Astrocyte of the cerebellum (primary cell): ENCODE measurements around the gene GBA2.

Experiments used
- DNase-seq: peaks from one replicate; pipeline ENCODE4 v3.0.0-alpha.2; 2011; ENCODE audit warnings: low read depth
- H3K4me3 ChIP-seq: 2 replicates; pipeline ENCODE4 v1.5.1; 2011; ENCODE audit warnings: mild to moderate bottlenecking, low read depth, low read length, moderate library complexity
- CTCF ChIP-seq: IDR thresholded peaks from 2 replicates; pipeline ENCODE4 v1.5.1; 2012; ENCODE audit warnings: low read length, low read depth, moderate library complexity, mild to moderate bottlenecking; ENCODE audit errors: missing control alignments
- in situ Hi-C: cut with HindIII; loops from 2 replicates; pipeline ENCODE4 v1.10.0; 2017; ENCODE audit warnings: low sequenced_read_pairs

Gene GBA2

GRCh38 chr9:35738186-35738585 lies 10.8 kb downstream of the GBA2 start:
- DNase-seq = no peak
- in situ Hi-C loops = no loop called here
- TF ChIP-seq CTCF = no peak
- H3K4me3 ChIP-seq = no peak overlapping the region

GRCh38 chr9:35737143-35737542 lies 11.9 kb downstream of the GBA2 start:
- no peak for TF ChIP-seq CTCF
- DNase-seq = no peak
- in situ Hi-C loops = no loop called here
- no peak overlapping the region for H3K4me3 ChIP-seq

- H3K4me3 ChIP-seq = no peak overlapping the region
- peak; percentile 96 for TF ChIP-seq CTCF
- peak; percentile 60 for DNase-seq
- in situ Hi-C loops = no loop called here
Observed at GRCh38 chr9:35736201-35736633, 12.8 kb downstream of the GBA2 start.

- TF ChIP-seq CTCF = no peak
- in situ Hi-C loops = no loop called here
- H3K4me3 ChIP-seq = no peak overlapping the region
- no peak for DNase-seq
Observed at GRCh38 chr9:35734096-35734495, 14.9 kb downstream of the GBA2 start.

GRCh38 chr9:35732800-35733541 lies 16.1 kb downstream of the GBA2 start:
- in situ Hi-C loops = no loop called here
- TF ChIP-seq CTCF = peak; percentile 23
- DNase-seq = peak; percentile 19
- H3K4me3 ChIP-seq = peak overlapping the region; percentile 88

- in situ Hi-C loops = no loop called here
- peak; percentile 97 for DNase-seq
- H3K4me3 ChIP-seq = peak within 1 kb of the TSS; percentile 88
- no peak for TF ChIP-seq CTCF
Observed at GRCh38 chr9:35732185-35732799, 16.7 kb downstream of the GBA2 start, which contains the start of the genes CREB3 and TLN1. CREB3 (plus strand) TSS chr9:35732666; CDS start chr9:35732773, 107 bp downstream. TLN1 (minus strand) TSS chr9:35732195; CDS start chr9:35725694, 6,501 bp downstream.
